SJSA1 (cell line): ENCODE measurements around the gene MKRN2. TPM values are rescaled to one million over a fixed set of nuclear protein-coding genes. Genes with fewer than 3 reads are reported as not detected.

ENCODE experiments used
- DNase-seq, 2 experiments: peaks; one replicate each; pipeline ENCODE4 v3.0.0-alpha.2; 2015 to 2020; ENCODE audit warnings: low spot score in 2 of 2, low read depth in 1 of 2
- H3K27ac ChIP-seq: fragments of 250-450 bp; sonication (Bioruptor Pico); 2 replicates; pipeline ENCODE4 v1.5.1; 2020; ENCODE audit warnings: mild to moderate bottlenecking, moderate library complexity
- H3K27me3 ChIP-seq: fragments of 250-450 bp; sonication (Bioruptor Pico); replicated peaks from 2 replicates; pipeline ENCODE4 v1.5.1; 2020; ENCODE audit warnings: mild to moderate bottlenecking, moderate library complexity
- H3K36me3 ChIP-seq: fragments of 250-450 bp; sonication (Bioruptor Pico); 2 replicates; pipeline ENCODE4 v1.5.1; 2020; ENCODE audit warnings: mild to moderate bottlenecking
- H3K4me1 ChIP-seq: fragments of 250-450 bp; sonication (Bioruptor Pico); replicated peaks from 2 replicates; pipeline ENCODE4 v1.6.1; 2021; ENCODE audit warnings: mild to moderate bottlenecking
- H3K4me3 ChIP-seq: fragments of 250-450 bp; sonication (Bioruptor Pico); 2 replicates; pipeline ENCODE4 v1.5.1; 2020; ENCODE audit warnings: mild to moderate bottlenecking
- H3K9me3 ChIP-seq: fragments of 250-450 bp; sonication (Bioruptor Pico); replicated peaks from 2 replicates; pipeline ENCODE4 v1.5.1; 2020; ENCODE audit warnings: mild to moderate bottlenecking
- total RNA-seq: library from RNA; depleted of rRNA; stranded (reverse); fragments of >200 nt; shearing (Covaris generic); gene quantifications from 2 replicates; pipeline ENCODE4 v1.2.3, GENCODE V29; 2014

Gene MKRN2
- total RNA-seq, 1 experiment from 2014 or later, result 40.0 TPM

DNA sequence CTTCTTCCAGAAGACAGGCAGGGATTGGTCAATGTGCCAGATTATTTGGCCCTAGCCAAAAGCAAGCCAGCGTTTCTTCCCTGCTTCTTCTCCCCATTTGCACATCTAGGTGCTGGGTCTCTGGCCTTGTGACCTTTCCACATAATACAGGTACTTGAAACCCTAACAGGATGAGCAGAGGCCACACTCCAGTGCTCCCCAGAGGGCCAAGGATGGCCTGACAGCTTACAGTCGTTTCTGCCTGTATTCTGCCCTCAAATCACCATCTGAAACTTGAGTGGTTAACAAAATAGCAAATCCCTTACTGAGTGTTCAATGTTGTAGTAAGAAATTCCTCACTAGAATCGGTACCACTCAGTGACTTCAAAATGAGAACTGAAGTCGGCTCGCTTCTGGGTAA is 29.1 kb downstream of the MKRN2 start:
- Histone ChIP-seq H3K27ac (no peak overlapping the region), H3K4me3 (no peak overlapping the region), H3K4me1 (0 out of 2 replicates have a peak, but pooled peaks cover 3% of the 10 kb centered on the region), H3K36me3 (peaks cover 84% of the 10 kb centered on the region), H3K9me3 (no peaks in the 10 kb centered on the region), H3K27me3 (no peaks in the 10 kb centered on the region)
- DNase-seq, result no peak

DNA sequence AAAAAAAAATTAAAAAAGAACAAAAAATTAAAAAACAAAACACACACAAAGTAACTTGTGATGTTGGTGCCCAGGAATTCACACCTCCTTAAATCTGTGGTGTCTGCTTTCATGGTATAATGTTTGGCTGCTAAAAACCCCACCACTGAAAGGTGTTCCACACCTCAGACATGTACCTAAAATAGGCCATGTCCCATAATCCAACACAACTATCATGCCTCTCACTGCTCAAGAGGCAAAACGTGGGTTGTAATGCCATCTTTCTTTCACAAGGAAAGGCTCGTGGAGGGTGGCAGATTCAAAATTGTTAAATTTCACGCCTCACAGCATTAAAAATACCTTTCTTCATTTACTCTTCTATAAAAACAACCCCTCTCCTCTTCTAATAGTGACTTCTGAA is 29.5 kb downstream of the MKRN2 start:
- H3K27ac ChIP-seq, result no peak overlapping the region
- H3K4me1 ChIP-seq, result 0 out of 2 replicates have a peak, but pooled peaks cover 3% of the 10 kb centered on the region
- peaks cover 87% of the 10 kb centered on the region for H3K36me3 ChIP-seq
- H3K4me3 ChIP-seq, result no peak overlapping the region
- DNase-seq, result no peak
- H3K9me3 ChIP-seq, result no peaks in the 10 kb centered on the region
- no peaks in the 10 kb centered on the region for H3K27me3 ChIP-seq

DNA sequence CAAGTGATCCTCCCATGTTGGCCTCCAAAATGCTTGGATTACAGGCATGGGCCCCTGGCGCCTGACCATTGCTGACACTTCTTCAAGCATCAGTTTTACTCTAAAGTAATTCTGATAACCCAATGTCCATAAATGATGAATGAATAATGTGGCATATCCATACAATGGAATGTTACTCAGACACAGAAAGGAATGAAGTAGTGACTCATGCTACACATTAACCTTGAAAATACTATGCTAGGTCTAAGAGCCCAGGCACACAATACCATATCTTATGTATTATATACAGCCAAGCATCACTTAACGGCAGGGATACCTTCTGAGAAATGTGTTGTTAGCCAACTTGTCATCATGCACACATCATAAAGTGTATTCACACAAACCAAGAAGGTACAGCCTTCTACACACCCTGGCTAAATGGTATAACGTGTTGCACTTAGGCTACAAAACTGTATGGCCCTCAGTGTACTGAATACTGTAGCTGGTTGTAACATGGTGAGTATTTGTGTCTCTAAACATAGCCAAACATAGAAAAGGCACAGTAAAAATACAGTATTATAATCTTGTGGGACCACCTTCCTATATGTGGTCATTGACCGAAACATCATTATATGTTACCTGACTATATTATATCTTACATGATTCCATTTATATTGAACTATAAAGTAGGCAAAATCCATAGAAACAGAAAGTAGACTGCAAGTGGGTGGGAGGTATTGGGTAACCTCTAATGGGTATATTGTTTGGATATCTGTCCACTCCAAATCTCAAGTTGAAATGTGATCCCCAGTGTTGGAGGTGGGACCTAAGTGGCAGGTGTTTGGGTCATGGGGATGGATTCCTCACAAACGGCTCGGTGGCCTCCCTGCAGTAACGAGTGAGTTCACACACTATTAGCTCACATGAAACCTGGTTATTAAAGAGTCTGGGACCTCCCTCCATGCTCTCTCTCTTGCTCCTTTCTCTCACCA is 31.4 kb downstream of the MKRN2 start:
- no peak overlapping the region for H3K27ac ChIP-seq
- H3K36me3 ChIP-seq, result peaks cover 82% of the 10 kb centered on the region
- 0 out of 2 replicates have a peak, but pooled peaks cover 3% of the 10 kb centered on the region for H3K4me1 ChIP-seq
- H3K27me3 ChIP-seq, result no peaks in the 10 kb centered on the region
- no peak overlapping the region for H3K4me3 ChIP-seq
- H3K9me3 ChIP-seq, result no peaks in the 10 kb centered on the region
- DNase-seq, result no peak

DNA sequence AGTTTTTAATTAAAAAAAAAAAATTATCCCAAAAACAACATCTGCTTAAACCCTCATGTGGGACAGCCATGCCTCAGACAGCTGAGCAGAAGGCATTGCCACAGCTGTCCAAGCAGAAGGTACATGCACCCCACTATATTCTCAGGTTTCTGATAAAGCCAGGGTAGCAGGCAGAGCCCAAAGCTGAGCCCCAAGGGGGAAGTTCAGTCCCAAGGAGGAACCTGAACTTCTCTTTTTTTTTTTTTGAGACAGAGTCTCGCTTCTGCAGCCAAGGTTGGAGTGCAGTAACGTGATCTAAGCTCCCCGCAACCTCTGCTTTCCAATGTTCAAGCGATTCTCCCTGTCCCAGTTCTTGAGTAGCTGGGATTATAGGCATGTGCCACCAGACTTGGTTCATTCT is 33.2 kb downstream of the MKRN2 start:
- H3K36me3 ChIP-seq, result peaks cover 76% of the 10 kb centered on the region
- no peaks in the 10 kb centered on the region for H3K9me3 ChIP-seq
- no peaks in the 10 kb centered on the region for H3K27me3 ChIP-seq
- no peak overlapping the region for H3K27ac ChIP-seq
- DNase-seq, result no peak
- no peak overlapping the region for H3K4me3 ChIP-seq
- H3K4me1 ChIP-seq, result 0 out of 2 replicates have a peak, but pooled peaks cover 3% of the 10 kb centered on the region

DNA sequence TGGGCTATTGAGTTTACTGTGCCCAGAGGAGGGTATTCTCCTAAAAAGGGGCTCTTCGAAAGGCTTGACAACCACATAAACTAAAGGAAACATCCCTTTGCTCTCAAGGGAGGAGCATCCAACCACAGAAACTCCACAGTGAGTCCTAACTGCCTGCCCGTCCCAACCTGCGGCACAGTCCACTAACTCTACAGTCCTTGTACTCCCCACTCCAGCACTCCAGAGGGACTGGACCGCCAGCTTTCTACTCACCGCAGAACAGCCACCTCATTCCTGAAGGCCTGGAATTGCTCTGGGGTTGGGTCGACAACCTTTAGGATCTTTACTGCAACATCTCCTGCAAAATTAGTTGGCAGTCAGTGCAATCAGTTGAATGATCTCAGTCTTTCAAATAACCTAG is 34.6 kb downstream of the MKRN2 start:
- no peak for DNase-seq
- Histone ChIP-seq H3K27me3 (no peaks in the 10 kb centered on the region), H3K9me3 (no peaks in the 10 kb centered on the region), H3K36me3 (peaks cover 65% of the 10 kb centered on the region), H3K27ac (no peak overlapping the region), H3K4me1 (0 out of 2 replicates have a peak, but pooled peaks cover 3% of the 10 kb centered on the region), H3K4me3 (no peak overlapping the region)

DNA sequence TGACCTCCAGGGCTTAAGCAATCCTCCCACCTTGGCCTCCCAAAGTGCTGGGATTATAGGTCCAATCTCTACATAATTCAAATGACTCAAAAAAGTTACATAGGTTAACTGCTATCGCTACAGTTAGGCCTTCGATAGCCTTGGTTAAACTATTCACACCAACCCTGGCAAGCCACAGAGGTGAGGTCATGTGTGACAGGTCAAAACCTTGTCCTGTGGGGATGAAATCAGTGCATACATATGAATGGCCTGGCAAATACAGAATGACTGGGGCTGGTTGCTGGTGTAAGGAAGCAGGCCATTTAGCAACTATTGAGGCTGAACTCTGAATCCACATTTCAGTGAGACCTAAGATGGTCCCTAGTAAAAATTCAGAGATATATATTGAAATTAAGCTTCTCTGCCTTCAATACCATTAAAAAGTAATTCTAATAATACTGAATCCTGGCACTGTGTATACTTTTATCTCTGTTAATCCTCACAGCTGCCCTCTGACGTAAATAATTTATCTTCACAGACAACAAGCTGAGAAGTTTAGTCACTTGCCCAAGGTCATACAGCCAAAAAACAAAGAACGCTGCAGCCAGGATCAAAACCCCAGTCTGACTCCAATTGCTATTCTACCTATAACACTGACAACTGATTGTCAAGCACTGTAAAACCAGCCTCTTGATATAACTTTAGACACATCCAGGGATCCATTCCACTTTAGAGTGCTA is 35.3 kb downstream of the MKRN2 start:
- H3K27ac ChIP-seq, result no peak overlapping the region
- DNase-seq, result no peak
- H3K4me1 ChIP-seq, result 0 out of 2 replicates have a peak, but pooled peaks cover 3% of the 10 kb centered on the region
- H3K36me3 ChIP-seq, result peaks cover 64% of the 10 kb centered on the region
- H3K27me3 ChIP-seq, result no peaks in the 10 kb centered on the region
- H3K4me3 ChIP-seq, result no peak overlapping the region
- no peaks in the 10 kb centered on the region for H3K9me3 ChIP-seq

DNA sequence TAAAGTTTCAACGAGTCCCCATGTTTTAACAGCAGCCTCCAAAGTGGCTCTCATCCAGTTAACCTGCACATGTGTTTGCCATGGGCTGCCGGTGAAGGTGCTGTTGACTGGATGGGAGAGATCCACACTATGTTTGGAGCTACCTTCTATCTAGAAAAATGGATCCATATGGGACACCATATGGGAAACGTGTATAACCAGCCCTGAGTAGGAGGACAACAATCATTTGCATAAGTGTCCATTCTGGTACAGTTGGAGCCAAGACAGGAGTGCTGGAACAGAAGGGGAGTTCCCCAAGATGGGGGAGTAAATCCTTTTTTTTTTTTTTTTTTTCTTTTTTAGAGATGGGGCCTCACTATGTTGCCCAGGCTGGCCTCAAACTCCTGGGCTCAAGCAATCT is 36.6 kb downstream of the MKRN2 start:
- no peaks in the 10 kb centered on the region for H3K4me1 ChIP-seq
- no peaks in the 10 kb centered on the region for H3K27me3 ChIP-seq
- no peaks in the 10 kb centered on the region for H3K9me3 ChIP-seq
- H3K27ac ChIP-seq, result no peak overlapping the region
- peaks cover 65% of the 10 kb centered on the region for H3K36me3 ChIP-seq
- no peak for DNase-seq
- no peak overlapping the region for H3K4me3 ChIP-seq

DNA sequence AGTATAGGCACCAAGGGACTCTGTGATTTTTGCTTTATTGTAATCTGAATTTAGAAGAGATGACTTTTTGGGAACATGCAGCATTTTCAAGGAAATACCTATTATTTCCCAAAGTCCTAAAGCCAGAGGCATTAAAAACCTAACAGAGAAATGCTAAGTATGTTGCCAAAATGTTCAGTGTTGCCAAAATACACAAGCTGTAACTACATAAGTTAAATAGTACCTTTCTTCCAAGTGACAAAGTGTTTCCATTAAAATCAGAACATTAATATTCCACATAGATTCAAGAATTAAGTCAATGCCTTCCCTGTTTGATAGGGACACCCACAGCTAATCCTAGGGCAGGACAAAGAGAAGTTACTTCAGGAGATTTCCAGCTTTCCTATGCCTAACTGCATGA is 42.0 kb downstream of the MKRN2 start:
- Histone ChIP-seq H3K36me3 (peaks cover 76% of the 10 kb centered on the region), H3K4me1 (no peaks in the 10 kb centered on the region), H3K9me3 (no peaks in the 10 kb centered on the region), H3K4me3 (no peak overlapping the region), H3K27ac (no peak overlapping the region), H3K27me3 (no peaks in the 10 kb centered on the region)
- no peak for DNase-seq

DNA sequence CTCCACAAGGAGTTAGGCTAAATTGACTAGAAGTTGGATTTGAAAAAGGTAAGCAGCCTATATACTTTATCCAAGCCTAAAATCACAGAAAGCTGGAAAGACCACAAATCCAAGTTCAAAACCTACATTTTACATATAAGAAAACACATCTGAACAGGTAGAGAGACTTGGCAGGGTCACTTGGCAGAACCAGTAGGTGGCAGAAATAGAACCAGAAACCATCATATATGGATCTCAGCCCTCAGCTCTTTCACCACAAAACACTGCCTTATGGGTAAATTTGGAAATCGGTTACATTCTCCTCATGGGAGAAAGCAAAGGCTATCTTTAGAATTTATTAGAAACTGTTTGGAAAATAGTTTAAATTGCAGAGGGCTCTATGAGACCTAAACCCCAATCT is 44.2 kb downstream of the MKRN2 start:
- Histone ChIP-seq H3K4me3 (no peak overlapping the region), H3K27me3 (no peaks in the 10 kb centered on the region), H3K9me3 (no peaks in the 10 kb centered on the region), H3K27ac (no peak overlapping the region), H3K4me1 (no peaks in the 10 kb centered on the region), H3K36me3 (peaks cover 87% of the 10 kb centered on the region)
- DNase-seq, result no peak

DNA sequence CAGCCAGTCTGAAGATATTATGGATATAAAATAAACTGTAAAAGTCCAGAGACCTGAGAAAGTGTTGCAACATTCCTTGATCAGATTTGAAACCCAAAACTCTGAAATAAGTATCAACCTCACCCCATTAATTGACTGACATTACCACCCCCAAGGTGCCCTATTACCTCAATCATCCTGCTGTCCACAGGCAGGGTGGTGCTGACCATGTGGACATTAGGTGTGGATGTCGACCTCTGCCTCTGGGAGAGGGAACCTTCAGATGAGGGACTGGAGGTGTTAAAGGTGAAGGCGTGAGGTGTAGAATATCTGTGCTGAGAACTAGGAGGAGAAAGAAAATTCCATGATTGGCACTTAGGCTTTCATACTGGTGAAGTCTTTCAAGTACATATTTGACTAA is 47.1 kb downstream of the MKRN2 start:
- H3K4me1 ChIP-seq, result no peaks in the 10 kb centered on the region
- no peak overlapping the region for H3K4me3 ChIP-seq
- peaks cover 89% of the 10 kb centered on the region for H3K36me3 ChIP-seq
- H3K9me3 ChIP-seq, result no peaks in the 10 kb centered on the region
- H3K27me3 ChIP-seq, result no peaks in the 10 kb centered on the region
- DNase-seq, result no peak
- no peak overlapping the region for H3K27ac ChIP-seq

DNA sequence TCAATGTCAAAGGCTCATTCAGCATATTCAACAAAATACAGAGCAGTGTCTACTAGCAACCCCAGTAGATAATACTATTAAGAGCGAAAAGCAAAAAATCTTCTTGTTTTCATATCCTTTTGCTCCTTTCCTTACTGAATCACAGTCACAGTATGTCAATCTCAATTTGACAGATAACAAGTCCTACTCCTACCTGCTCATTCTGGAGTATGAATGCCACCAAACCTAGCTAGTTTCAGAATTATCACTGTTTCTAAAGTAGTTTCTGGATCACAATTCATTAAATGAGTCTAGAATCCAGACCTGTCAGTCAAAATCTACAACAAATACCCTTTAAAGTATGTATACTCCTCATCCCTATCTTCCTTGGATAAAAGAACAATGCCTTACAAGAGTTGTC is 51.5 kb downstream of the MKRN2 start:
- no peaks in the 10 kb centered on the region for H3K27me3 ChIP-seq
- DNase-seq, result no peak
- H3K9me3 ChIP-seq, result no peaks in the 10 kb centered on the region
- no peaks in the 10 kb centered on the region for H3K4me1 ChIP-seq
- H3K27ac ChIP-seq, result no peak overlapping the region
- peaks cover 77% of the 10 kb centered on the region for H3K36me3 ChIP-seq
- H3K4me3 ChIP-seq, result no peak overlapping the region

DNA sequence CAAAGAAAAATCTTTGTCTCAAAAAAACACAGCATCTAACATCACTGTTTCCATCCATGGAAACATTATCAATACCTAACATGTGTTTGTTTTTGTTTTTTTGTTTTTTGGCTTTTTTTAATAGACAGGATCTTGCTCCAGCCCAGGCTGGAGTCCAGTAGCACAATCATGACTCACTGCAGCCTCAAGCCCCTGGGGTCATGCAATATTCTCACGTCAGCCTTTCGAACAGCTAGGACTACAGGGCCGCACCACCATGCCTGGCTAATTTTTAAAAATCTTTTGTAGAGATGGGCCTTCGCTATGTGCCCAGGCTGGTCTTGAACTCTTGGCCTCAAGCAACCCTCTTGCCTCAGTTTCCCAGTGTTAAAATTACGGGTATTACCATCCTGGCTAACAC is 54.2 kb downstream of the MKRN2 start:
- DNase-seq, result no peak
- Histone ChIP-seq H3K4me3 (no peak overlapping the region), H3K9me3 (no peaks in the 10 kb centered on the region), H3K27me3 (no peaks in the 10 kb centered on the region), H3K36me3 (peaks cover 76% of the 10 kb centered on the region), H3K27ac (no peak overlapping the region), H3K4me1 (no peaks in the 10 kb centered on the region)

DNA sequence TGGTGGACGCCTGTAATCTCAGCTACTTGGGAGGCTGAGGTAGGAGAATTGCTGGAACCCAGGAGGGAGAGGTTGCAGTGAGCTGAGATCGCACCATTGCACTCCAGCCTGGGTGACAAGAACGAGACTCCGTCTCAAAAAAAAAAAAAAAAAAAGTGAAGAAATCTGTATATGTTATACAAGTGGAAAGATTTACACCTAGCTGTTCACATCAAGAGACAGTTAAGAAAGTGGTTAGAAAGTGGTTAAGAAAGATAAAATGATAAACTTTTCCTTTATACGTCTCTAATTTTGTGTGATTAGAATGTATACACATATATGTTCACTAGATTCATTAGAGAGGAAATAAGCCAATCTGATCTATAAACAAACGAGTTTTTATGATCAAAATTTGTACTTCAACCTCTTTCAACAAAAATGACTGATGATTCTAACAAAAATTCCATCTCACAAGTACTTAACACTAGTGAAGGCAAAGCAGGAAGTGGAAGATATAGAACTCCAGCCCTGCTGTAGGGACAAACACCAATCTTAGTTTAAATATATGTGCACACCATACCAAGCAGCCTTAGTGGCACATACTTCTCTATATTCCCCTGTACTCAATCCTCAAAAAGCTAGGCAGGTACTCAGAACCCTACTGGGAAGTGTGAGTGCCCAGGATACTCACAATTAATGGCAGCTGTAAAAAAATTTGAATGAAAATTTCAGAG is 55.8 kb downstream of the MKRN2 start:
- H3K4me1 ChIP-seq, result no peaks in the 10 kb centered on the region
- DNase-seq, result no peak
- no peak overlapping the region for H3K4me3 ChIP-seq
- no peak overlapping the region for H3K27ac ChIP-seq
- H3K36me3 ChIP-seq, result peaks cover 77% of the 10 kb centered on the region
- no peaks in the 10 kb centered on the region for H3K9me3 ChIP-seq
- no peaks in the 10 kb centered on the region for H3K27me3 ChIP-seq
